Measurements from ENCODE around the gene IGDCC3.

Gene IGDCC3

GRCh38 chr15:65395567-65396202, 17.9 kb upstream of the IGDCC3 start:
- no peak overlapping the region for H3K9ac ChIP-seq
- no peaks in the 10 kb centered on the region for H3K79me2 ChIP-seq (ENCODE audit: insufficient read depth, low read depth)
- H3K36me3 ChIP-seq (ENCODE audit: insufficient read depth): no peaks in the 10 kb centered on the region
- H2AFZ ChIP-seq (ENCODE audit: low read depth): no peak overlapping the region
- peaks cover 4% of the 10 kb centered on the region; the same call in 1 of the 2 replicates for H3K27me3 ChIP-seq (ENCODE audit: insufficient read depth, low read depth)
- no peaks in the 10 kb centered on the region for H3K4me1 ChIP-seq (ENCODE audit: low read depth, poor library complexity, severe bottlenecking)
- H3K4me2 ChIP-seq: no peak overlapping the region
- H4K20me1 ChIP-seq (ENCODE audit: insufficient read depth): no peaks in the 10 kb centered on the region
- no peak overlapping the region for H3K27ac ChIP-seq
- H3K4me3 ChIP-seq (IDR thresholded peaks at IDR 0.05; ENCODE audit: insufficient read depth, low read depth, low read length): no peak overlapping the region
- TF ChIP-seq CTCF (conservative IDR thresholded peaks at IDR 0.05; ENCODE audit: low read depth, low read length): no peak

- Histone ChIP-seq H4K20me1 (ENCODE audit: insufficient read depth) (no peaks in the 10 kb centered on the region), H3K4me3 (IDR thresholded peaks at IDR 0.05; ENCODE audit: insufficient read depth, low read depth, low read length) (no peak overlapping the region), H3K27ac (no peak overlapping the region), H3K4me1 (ENCODE audit: low read depth, poor library complexity, severe bottlenecking) (no peaks in the 10 kb centered on the region), H3K79me2 (ENCODE audit: insufficient read depth, low read depth) (no peaks in the 10 kb centered on the region), H3K36me3 (ENCODE audit: insufficient read depth) (no peaks in the 10 kb centered on the region), H3K9ac (no peak overlapping the region), H3K4me2 (no peak overlapping the region), H3K27me3 (ENCODE audit: insufficient read depth, low read depth) (peaks cover 4% of the 10 kb centered on the region; the same call in 1 of the 2 replicates), H2AFZ (ENCODE audit: low read depth) (no peak overlapping the region)
- no peak for TF ChIP-seq CTCF (conservative IDR thresholded peaks at IDR 0.05; ENCODE audit: low read depth, low read length)
These were observed 17.1 kb upstream of the IGDCC3 start for GRCh38 chr15:65394936-65395335.

- no peaks in the 10 kb centered on the region for H3K36me3 ChIP-seq (ENCODE audit: insufficient read depth)
- H3K4me1 ChIP-seq (ENCODE audit: low read depth, poor library complexity, severe bottlenecking): no peaks in the 10 kb centered on the region
- H3K27me3 ChIP-seq (ENCODE audit: insufficient read depth, low read depth): peaks cover 8% of the 10 kb centered on the region; the same call in 1 of the 2 replicates
- no peaks in the 10 kb centered on the region for H3K79me2 ChIP-seq (ENCODE audit: insufficient read depth, low read depth)
- H3K4me3 ChIP-seq (IDR thresholded peaks at IDR 0.05; ENCODE audit: insufficient read depth, low read depth, low read length): no peak overlapping the region
- no peak overlapping the region for H3K4me2 ChIP-seq
- no peak overlapping the region for H2AFZ ChIP-seq (ENCODE audit: low read depth)
- H3K9ac ChIP-seq: no peak overlapping the region
- no peak for TF ChIP-seq CTCF (conservative IDR thresholded peaks at IDR 0.05; ENCODE audit: low read depth, low read length)
- H3K27ac ChIP-seq: no peak overlapping the region
- no peaks in the 10 kb centered on the region for H4K20me1 ChIP-seq (ENCODE audit: insufficient read depth)
These were observed 16.5 kb upstream of the IGDCC3 start for GRCh38 chr15:65394280-65394789.

GRCh38 chr15:65393557-65393956, 15.8 kb upstream of the IGDCC3 start:
- H3K27me3 ChIP-seq (ENCODE audit: insufficient read depth, low read depth): peaks cover 9% of the 10 kb centered on the region; the same call in 1 of the 2 replicates
- H2AFZ ChIP-seq (ENCODE audit: low read depth): no peak overlapping the region
- no peaks in the 10 kb centered on the region for H3K4me1 ChIP-seq (ENCODE audit: low read depth, poor library complexity, severe bottlenecking)
- no peak overlapping the region for H3K9ac ChIP-seq
- TF ChIP-seq CTCF (conservative IDR thresholded peaks at IDR 0.05; ENCODE audit: low read depth, low read length): no peak
- H3K79me2 ChIP-seq (ENCODE audit: insufficient read depth, low read depth): no peaks in the 10 kb centered on the region
- H4K20me1 ChIP-seq (ENCODE audit: insufficient read depth): no peaks in the 10 kb centered on the region
- no peaks in the 10 kb centered on the region for H3K36me3 ChIP-seq (ENCODE audit: insufficient read depth)
- H3K4me3 ChIP-seq (IDR thresholded peaks at IDR 0.05; ENCODE audit: insufficient read depth, low read depth, low read length): no peak overlapping the region
- no peak overlapping the region for H3K27ac ChIP-seq
- no peak overlapping the region for H3K4me2 ChIP-seq
